Osteoblast (primary cell): ENCODE results near the gene MRPL50. TPM values are rescaled to one million over a fixed set of nuclear protein-coding genes. Genes with fewer than 3 reads are reported as not detected.

Experiments
- DNase-seq: peaks from one replicate; pipeline ENCODE4 v3.0.0; 2011; ENCODE audit warnings: low spot score, mixed read lengths; ENCODE audit not compliant: insufficient read length; ENCODE audit errors: missing footprints
- H2AFZ ChIP-seq: 2 replicates; pipeline ENCODE4 v1.6.0; 2011; ENCODE audit warnings: mild to moderate bottlenecking, low read length
- H3K27ac ChIP-seq: 2 replicates; pipeline ENCODE4 v1.5.1; 2011; ENCODE audit warnings: mild to moderate bottlenecking, low read depth, low read length, moderate library complexity
- H3K27me3 ChIP-seq: 2 replicates; pipeline ENCODE4 v1.6.0; 2012; ENCODE audit warnings: mild to moderate bottlenecking, control low read depth, inconsistent platforms, low read length, moderate library complexity; ENCODE audit not compliant: insufficient read depth
- H3K36me3 ChIP-seq: 2 replicates; pipeline ENCODE4 v1.5.1; 2011; ENCODE audit warnings: mild to moderate bottlenecking, low read length, control low read depth, moderate library complexity; ENCODE audit not compliant: insufficient read depth
- H3K4me1 ChIP-seq: 2 replicates; pipeline ENCODE4 v1.5.1; 2011; ENCODE audit warnings: mild to moderate bottlenecking, low read length, control low read depth, moderate library complexity; ENCODE audit not compliant: insufficient read depth
- H3K4me2 ChIP-seq: 2 replicates; pipeline ENCODE4 v1.6.0; 2011; ENCODE audit warnings: mild to moderate bottlenecking, low read length; ENCODE audit not compliant: insufficient read depth
- H3K4me3 ChIP-seq: fragments of 200-600 bp; sonication (generic); 3 replicates; pipeline ENCODE4 v1.5.1; 2012; ENCODE audit warnings: mild to moderate bottlenecking, low read length, inconsistent platforms; ENCODE audit not compliant: insufficient read depth
- H3K79me2 ChIP-seq: 2 replicates; pipeline ENCODE4 v1.6.0; 2012; ENCODE audit warnings: mild to moderate bottlenecking, low read length, control low read depth, inconsistent platforms; ENCODE audit not compliant: insufficient read depth
- H3K9me3 ChIP-seq: 2 replicates; pipeline ENCODE4 v1.5.1; 2011; ENCODE audit warnings: low read depth, low read length, control low read depth
- H4K20me1 ChIP-seq: 2 replicates; pipeline ENCODE4 v1.6.0; 2012; ENCODE audit warnings: mild to moderate bottlenecking, low read length, control low read depth; ENCODE audit not compliant: insufficient read depth
- total RNA-seq: library from RNA; depleted of rRNA; stranded (reverse); fragments of >200 nt; gene quantifications from 2 replicates; pipeline ENCODE4 v1.2.3, GENCODE V29; 2012
- TF ChIP-seq, protein P1 (sequence below): IDR thresholded peaks from 2 replicates; pipeline ENCODE4 v1.5.1; 2011; ENCODE audit warnings: mild to moderate bottlenecking, low read depth, low read length, moderate library complexity; ENCODE audit errors: extremely low read depth

Gene MRPL50
- total RNA-seq, 1 donor: 12.3 TPM

DNA sequence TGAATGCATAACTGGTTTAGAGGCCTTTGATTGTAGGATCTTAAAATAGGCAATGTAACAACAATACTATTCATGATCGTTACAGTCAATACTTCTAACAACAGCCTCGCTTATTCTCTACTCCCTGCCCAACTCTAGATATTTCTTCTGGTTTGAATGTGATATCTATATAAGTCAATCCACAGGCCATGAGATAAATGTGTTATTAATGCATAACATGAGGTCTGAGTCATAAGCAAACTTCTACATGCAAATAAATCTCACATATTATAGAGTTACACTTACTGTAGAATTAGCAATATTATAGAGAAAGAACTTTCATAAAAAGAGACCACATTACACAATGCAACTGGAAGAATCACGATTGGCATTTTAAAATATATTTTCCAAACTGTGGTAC is 40.1 kb upstream of the MRPL50 start:
- TF ChIP-seq, protein P1, sequence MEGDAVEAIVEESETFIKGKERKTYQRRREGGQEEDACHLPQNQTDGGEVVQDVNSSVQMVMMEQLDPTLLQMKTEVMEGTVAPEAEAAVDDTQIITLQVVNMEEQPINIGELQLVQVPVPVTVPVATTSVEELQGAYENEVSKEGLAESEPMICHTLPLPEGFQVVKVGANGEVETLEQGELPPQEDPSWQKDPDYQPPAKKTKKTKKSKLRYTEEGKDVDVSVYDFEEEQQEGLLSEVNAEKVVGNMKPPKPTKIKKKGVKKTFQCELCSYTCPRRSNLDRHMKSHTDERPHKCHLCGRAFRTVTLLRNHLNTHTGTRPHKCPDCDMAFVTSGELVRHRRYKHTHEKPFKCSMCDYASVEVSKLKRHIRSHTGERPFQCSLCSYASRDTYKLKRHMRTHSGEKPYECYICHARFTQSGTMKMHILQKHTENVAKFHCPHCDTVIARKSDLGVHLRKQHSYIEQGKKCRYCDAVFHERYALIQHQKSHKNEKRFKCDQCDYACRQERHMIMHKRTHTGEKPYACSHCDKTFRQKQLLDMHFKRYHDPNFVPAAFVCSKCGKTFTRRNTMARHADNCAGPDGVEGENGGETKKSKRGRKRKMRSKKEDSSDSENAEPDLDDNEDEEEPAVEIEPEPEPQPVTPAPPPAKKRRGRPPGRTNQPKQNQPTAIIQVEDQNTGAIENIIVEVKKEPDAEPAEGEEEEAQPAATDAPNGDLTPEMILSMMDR: no peak
- Histone ChIP-seq H3K4me1 (no peaks in the 10 kb centered on the region), H4K20me1 (no peaks in the 10 kb centered on the region), H3K4me3 (no peak overlapping the region), H3K9me3 (no peaks in the 10 kb centered on the region), H3K36me3 (no peaks in the 10 kb centered on the region), H2AFZ (no peak overlapping the region), H3K79me2 (no peaks in the 10 kb centered on the region), H3K27ac (no peak overlapping the region), H3K4me2 (no peak overlapping the region), H3K27me3 (no peaks in the 10 kb centered on the region)
- no peak for DNase-seq

DNA sequence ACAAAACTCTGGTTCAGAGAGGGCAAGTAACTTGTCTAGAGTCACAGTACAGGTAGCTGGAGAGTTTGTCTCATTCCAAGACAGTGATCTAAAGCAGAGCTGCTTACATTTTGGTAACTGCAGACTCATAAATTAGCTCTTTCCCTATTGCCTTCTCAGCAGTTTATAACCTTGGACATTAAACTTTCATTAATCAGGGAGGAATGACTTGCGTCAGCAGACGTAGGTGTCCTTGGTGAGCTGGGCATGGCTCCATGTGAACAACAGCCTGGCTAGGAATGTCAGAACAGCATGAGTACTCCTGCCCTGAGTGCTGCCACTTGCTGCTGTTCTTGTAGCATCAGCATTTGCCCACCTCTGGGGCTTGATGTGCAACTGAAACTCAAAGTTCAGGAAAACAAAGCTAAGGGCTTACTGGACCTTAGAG is 39.4 kb upstream of the MRPL50 start:
- Histone ChIP-seq H3K9me3 (no peaks in the 10 kb centered on the region), H3K27ac (no peak overlapping the region), H3K4me2 (no peak overlapping the region), H4K20me1 (no peaks in the 10 kb centered on the region), H2AFZ (no peak overlapping the region), H3K27me3 (no peaks in the 10 kb centered on the region), H3K4me1 (no peaks in the 10 kb centered on the region), H3K79me2 (no peaks in the 10 kb centered on the region), H3K36me3 (no peaks in the 10 kb centered on the region), H3K4me3 (no peak overlapping the region)
- TF ChIP-seq, protein P1: no peak
- no peak for DNase-seq

DNA sequence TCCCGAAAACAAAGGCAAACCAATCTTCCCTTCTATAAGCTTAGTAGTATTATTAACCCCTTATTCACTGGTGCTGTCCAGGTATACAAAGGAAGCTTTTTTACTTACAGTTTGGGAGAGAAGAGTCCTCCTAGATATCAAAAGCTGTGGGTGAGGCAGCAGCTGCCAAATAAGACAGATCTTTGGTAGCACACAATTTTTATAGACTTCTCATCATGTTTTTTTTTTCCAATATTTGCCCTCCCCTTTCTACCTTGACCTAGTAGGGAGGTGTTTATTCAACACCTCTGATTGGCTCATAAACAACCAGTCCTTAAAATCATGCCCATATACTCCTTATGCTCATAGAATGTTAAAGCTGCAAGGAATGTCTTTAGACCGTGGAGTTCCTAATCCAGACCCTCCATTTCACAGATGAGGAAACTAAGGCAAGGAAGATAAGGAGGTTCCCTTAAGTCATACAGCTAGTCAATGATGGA is 37.2 kb upstream of the MRPL50 start, which contains the start of gene ALDOB:
TSS of gene ALDOB (minus strand) at position 174 of the 479 bp plus-strand sequence. CDS start 4,887 bp downstream, outside the sequence.
- no peak within 1 kb of the TSS for H3K4me3 ChIP-seq
- H3K36me3 ChIP-seq: no peaks in the 10 kb centered on the region
- no peaks in the 10 kb centered on the region for H3K4me1 ChIP-seq
- no peak within 1 kb of the TSS for H3K27ac ChIP-seq
- no peaks in the 10 kb centered on the region for H3K9me3 ChIP-seq
- H3K27me3 ChIP-seq: no peaks in the 10 kb centered on the region
- no peak for DNase-seq
- no peaks in the 10 kb centered on the region for H3K79me2 ChIP-seq
- H2AFZ ChIP-seq: no peak within 1 kb of the TSS
- TF ChIP-seq, protein P1: no peak
- H3K4me2 ChIP-seq: no peak within 1 kb of the TSS
- H4K20me1 ChIP-seq: no peaks in the 10 kb centered on the region

DNA sequence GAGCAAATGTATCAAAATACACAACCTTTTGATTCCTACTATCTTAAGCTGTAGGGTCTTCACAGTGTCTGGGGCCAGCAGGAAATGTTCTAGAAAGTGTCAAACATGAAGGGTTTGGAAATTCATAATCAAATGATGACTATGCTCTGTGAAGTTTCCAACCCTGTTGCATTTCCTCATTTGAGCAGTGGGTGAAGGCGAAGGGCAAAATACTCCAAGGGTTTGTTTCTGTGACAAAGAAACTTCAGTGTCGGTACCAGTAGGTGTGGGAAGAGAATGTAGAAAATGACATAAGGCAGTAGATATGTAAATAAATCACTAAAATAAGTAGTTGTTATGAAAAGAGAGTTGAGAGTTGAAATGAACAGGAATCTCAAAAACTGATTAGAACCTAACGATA is 36.6 kb upstream of the MRPL50 start:
- no peak overlapping the region for H3K4me3 ChIP-seq
- no peak overlapping the region for H3K4me2 ChIP-seq
- TF ChIP-seq, protein P1: no peak
- no peak overlapping the region for H3K27ac ChIP-seq
- no peaks in the 10 kb centered on the region for H3K27me3 ChIP-seq
- H3K79me2 ChIP-seq: no peaks in the 10 kb centered on the region
- no peaks in the 10 kb centered on the region for H4K20me1 ChIP-seq
- DNase-seq: no peak
- no peaks in the 10 kb centered on the region for H3K9me3 ChIP-seq
- H2AFZ ChIP-seq: no peak overlapping the region
- no peaks in the 10 kb centered on the region for H3K4me1 ChIP-seq
- no peaks in the 10 kb centered on the region for H3K36me3 ChIP-seq
